GM12874 (cell line): ENCODE results near the gene PRAMEF27.
"Not testable (repeated sequence)": the region's sequence is repeated elsewhere in the genome, so short reads cannot be mapped to it uniquely, and the experiment has no call there.

Experiments
- TF ChIP-seq, protein P1 (sequence below): IDR thresholded peaks from 2 replicates; pipeline ENCODE4 v1.5.1; 2011; ENCODE audit warnings: low read depth, mild to moderate bottlenecking, control low read depth, low read length, moderate library complexity; ENCODE audit not compliant: insufficient read depth

The PRAMEF27 gene

GRCh38 chr1:13056475-13056874, at the start of gene PRAMEF27:
Gene PRAMEF27, minus strand, starts transcription at chr1:13056575. Its CDS starts 2,916 bp downstream, at chr1:13053659.
- TF ChIP-seq, protein P1, sequence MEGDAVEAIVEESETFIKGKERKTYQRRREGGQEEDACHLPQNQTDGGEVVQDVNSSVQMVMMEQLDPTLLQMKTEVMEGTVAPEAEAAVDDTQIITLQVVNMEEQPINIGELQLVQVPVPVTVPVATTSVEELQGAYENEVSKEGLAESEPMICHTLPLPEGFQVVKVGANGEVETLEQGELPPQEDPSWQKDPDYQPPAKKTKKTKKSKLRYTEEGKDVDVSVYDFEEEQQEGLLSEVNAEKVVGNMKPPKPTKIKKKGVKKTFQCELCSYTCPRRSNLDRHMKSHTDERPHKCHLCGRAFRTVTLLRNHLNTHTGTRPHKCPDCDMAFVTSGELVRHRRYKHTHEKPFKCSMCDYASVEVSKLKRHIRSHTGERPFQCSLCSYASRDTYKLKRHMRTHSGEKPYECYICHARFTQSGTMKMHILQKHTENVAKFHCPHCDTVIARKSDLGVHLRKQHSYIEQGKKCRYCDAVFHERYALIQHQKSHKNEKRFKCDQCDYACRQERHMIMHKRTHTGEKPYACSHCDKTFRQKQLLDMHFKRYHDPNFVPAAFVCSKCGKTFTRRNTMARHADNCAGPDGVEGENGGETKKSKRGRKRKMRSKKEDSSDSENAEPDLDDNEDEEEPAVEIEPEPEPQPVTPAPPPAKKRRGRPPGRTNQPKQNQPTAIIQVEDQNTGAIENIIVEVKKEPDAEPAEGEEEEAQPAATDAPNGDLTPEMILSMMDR, result not testable (repeated sequence)

DNA sequence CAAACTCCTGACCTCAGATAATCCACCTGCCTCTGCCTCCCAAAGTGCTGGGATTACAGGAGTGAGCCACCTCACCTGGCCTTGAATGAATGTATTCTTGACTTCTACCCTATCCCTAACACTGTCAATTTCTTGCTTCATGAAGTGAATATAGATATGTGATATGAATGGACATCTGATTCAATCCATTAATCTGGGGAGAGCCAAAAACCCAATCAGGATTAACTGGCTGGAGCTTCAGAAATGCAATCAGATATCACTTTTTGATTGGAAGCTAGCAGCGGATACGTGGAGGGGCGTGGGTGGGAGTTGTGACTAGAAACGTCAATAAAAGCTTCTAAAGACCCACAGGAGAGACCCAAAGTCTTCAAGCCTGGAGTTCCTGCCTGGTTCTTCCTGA, 14.1 kb upstream of the PRAMEF27 start, which contains the start of gene PRAMEF25:
PRAMEF25 (plus strand) TSS at position 301 of the 400 bp plus-strand sequence. CDS start 2,920 bp downstream, outside the sequence.
- TF ChIP-seq, protein P1, result not testable (repeated sequence)
